Adipose tissue (tissue), 3 donors: ENCODE results near the gene KLF16. TPM values are rescaled to one million over a fixed set of nuclear protein-coding genes. Genes with fewer than 3 reads are reported as not detected.

ENCODE experiments used
- H3K27ac ChIP-seq: one replicate; pipeline ENCODE4 v1.5.1; 2013; ENCODE audit warnings: low read depth, low read length
- WGBS, 3 donors: extraction: QIAGEN DNeasy Blood & Tissue Kit; methylation state at CpG; one replicate each; pipeline ENCODE4 v1.1.7; 2013; 5-methylcytosine and 5-hydroxymethylcytosine counted together
- polyA plus RNA-seq, 3 donors: library from polyadenylated mRNA; stranded (reverse); fragments of 200-250 nt; gene quantifications; one replicate each; pipeline ENCODE4 v1.2.3, GENCODE V29; 2013
- donor health status: healthy with polysubstance abuse.
- donor health status: Bipolar disorder and iron deficiency.
- donor health status: healthy.

KLF16 gene
- polyA plus RNA-seq, 3 donors, result 3.7 to 14.4 (median 9.8) TPM

DNA sequence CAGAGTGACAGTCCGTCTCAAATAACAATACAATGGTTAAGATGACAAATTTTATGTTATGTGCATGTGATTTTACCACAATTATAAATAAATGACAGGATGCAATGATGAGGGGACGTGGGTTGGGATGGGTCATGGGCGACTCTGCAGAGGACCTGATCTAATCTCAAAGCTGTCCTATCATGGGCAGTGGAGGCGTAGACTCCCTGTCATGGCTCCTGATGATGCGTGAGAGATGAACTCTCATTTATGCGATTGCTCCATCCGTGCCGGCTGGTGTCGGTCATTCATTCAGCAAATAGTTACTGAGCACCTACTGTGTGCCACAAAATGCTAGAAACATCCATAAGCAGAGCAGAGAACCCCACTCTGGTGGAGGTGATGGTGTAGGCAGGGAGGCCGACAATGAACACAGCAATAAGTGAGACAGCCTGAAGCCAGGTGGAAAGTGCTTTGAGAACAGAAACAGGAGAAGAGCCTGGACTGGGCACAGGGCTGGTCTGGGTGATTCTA, 13.4 kb downstream of the KLF16 start:
- no peak overlapping the region for H3K27ac ChIP-seq

DNA sequence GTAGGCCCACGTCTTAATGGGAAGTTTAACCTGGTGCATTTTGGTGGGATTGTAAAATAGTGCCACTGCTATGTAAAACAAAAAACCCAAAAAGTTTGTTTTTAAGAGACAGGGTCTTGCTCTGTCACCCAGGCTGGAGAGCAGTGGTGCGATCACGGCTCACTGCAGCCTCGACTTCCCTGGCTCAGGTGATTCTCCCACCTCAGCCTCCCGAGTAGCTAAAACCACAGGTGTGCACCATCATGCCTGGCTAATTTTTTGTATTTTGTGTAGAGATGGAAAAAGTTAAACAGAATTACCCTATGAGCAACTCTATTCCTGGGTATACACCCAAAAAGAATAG, 14.3 kb downstream of the KLF16 start:
- no peak overlapping the region for H3K27ac ChIP-seq
- 54 to 59% (median 57%) methylated on average over 5 of the region's 5 CpGs for WGBS, 3 donors

More for the DNA sequence above, 13.4 kb downstream of the KLF16 start:
- 85 to 92% (median 90%) methylated on average over 10 of the region's 10 CpGs for whole genome bisulfite sequencing, 3 donors

DNA sequence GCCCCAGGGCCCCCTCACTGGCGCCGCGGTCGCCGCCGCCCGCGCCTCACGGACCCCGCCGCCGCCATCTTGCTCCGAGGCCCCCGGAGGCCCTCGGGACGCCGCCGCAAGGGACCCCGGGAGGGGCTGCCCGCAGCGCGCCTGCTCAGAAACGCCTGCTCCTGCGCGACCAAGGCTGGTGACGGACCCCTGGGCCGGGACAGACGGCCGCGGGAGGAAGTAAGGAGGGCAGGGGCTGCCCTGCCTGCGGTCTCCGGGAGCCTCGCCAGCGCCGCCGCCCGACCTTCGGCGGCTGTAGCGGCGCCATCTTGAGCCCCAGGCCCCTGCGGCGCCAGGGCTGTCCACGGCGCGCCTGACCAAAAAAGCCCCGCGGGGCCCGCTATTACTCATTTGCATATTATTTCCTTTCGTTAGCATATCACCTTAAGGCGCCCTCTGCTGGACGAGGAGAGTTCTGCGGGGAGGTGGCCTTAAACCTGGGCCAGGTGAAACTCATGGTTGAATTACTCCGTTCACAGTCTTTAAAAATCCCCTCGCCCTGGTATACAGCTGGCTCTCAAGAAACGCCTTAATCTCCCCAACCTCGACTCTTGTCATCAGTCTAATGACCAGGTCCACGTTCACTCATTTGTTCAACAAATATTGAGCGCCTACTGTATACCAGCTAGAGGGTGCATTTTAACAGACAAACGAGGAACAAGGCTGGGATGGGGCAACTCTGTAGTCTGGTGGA, 14.8 kb downstream of the KLF16 start, which contains the start of gene REXO1:
Gene REXO1, minus strand, starts transcription at position 85 of the 733 bp plus-strand sequence. CDS start 125 bp downstream, outside the sequence.
- 2 to 3% (median 2%) methylated on average over 55 to 60 of the region's 60 CpGs for WGBS, 3 donors
- H3K27ac ChIP-seq, result peak within 1 kb of the TSS; percentile 98

DNA sequence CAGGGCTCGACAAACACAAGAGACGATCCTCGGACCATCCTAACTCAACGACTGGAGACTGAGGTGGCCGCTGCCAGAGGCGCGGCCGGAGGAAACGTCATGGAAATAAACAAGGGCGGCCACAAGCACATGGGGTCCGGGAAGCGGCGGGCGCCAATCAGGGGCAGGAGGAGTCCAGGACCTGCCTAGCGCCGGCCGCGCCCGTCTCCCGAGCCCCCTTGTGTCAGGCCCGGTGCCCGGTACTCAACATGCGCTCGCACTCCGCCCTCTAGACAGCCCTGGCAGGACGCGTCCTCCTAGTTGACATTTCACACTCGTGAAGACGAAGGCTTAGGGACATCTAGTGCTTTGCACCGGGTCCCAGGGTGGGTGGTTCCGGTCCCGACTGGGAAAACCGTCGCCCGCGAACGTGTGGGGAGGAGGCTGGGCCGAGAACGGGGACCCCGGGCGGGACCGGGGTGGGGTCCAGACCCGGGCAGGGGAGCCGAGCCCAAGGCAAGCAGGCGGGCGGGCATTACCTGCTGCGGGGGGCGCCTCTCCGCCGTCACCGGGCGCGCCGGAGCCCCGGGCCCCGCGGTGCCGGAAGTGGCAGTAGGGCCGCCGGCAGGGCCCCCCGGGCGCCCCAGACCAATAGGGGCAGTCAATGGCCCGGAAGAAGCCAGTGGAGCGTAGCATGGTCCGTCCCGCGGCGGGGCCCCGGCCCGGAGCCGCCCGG, 15.5 kb downstream of the KLF16 start:
- H3K27ac ChIP-seq, result peak overlapping the region; percentile 98

DNA sequence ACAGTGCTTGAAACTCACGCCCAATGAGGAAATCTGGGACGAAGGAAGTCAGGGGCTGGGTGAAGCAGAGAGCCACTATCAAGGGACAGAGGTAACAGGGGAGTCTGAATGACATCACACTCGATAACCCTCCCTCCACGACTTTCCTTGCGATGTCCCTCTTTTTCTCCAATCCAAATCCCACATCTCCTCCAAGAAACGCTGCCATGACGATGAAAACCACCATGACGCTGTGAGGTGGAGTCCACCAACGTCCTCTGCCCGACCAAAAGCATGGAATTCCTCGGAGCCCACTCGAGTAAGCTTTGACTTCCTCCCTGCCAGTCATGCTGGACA, 16.1 kb downstream of the KLF16 start:
- WGBS, 3 donors, result 4 to 6% (median 5%) methylated on average over 12 of the region's 12 CpGs
- H3K27ac ChIP-seq, result no peak overlapping the region

More for the DNA sequence above, 15.5 kb downstream of the KLF16 start:
- WGBS, 3 donors, result 0% methylated on average over 61 to 72 of the region's 72 CpGs

DNA sequence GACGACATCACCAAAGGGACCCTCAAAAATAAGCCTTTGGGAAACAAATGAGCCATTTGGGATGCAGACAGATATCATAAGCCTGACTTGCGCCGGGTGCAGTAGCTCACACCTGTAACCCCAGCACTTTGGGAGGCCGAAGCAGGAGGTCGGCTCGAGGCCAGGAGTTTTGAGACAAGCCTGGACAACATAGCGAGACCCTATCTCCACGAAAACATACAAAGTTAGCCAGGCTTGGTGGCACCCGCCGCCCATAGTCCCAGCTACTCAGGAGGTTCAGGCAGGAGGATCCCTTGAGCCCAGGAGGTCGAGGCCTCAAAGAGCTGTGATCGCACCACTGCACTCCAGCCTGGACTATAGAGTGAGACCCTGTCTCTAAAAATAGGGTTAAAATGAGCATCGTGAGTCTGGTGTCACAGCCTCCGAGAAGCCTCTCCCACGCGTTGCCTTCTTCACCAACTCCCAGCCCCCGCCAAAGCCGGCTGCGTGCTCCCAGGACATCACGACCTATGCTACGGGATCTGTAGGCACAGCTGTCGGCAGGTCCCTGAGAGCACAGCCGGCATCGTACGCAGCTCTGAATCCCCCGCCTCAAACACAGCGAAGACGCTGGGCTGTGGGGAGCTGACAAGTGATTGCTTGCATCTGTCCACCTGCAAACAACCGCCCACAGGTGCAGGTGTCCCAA, 16.7 kb downstream of the KLF16 start:
- no peak overlapping the region for H3K27ac ChIP-seq
- 48 to 77% (median 77%) methylated on average over 29 of the region's 29 CpGs for WGBS, 3 donors

DNA sequence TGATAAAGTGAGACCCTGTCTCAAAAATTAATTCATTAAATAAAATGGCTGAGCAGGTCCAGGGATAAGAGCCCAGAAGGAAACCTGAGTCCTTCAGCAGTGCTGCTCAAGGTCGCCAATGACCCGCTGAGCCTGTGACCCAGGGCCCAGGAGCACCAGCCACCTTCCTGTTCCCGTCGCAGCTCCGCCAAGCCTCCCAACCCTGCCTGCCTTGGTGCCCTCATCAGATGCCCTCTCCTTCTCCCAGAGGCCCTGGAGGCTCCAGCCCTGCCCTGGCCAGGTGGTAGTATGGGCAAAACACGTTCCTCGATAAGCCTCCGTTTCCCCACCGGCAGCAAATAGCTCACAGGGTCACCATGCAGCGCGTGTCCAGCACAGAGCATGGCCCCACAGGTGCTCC, 17.7 kb downstream of the KLF16 start:
- 74 to 88% (median 87%) methylated on average over 11 of the region's 11 CpGs for WGBS, 3 donors
- no peak overlapping the region for H3K27ac ChIP-seq

DNA sequence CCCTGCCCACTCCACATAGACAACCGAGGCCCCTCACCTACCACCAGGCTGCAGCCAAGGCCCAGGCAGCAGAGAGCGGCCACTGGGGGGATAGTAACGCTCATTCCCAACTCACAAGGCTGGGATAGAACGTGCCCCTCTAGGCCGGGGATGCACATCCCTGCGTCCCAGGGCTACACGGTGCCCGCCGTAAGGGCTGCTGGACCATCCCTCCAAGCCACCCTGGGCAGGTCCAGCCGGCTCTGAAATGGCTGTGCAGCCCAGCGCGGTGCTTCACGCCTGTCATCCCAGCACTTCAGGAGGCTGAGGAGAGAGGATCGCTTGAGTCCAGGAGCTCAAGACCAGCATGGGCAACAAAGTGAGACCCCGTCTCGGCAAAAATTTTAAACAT, 18.3 kb downstream of the KLF16 start:
- no peak overlapping the region for H3K27ac ChIP-seq
- 83 to 90% (median 87%) methylated on average over 10 to 16 of the region's 16 CpGs for WGBS, 3 donors

DNA sequence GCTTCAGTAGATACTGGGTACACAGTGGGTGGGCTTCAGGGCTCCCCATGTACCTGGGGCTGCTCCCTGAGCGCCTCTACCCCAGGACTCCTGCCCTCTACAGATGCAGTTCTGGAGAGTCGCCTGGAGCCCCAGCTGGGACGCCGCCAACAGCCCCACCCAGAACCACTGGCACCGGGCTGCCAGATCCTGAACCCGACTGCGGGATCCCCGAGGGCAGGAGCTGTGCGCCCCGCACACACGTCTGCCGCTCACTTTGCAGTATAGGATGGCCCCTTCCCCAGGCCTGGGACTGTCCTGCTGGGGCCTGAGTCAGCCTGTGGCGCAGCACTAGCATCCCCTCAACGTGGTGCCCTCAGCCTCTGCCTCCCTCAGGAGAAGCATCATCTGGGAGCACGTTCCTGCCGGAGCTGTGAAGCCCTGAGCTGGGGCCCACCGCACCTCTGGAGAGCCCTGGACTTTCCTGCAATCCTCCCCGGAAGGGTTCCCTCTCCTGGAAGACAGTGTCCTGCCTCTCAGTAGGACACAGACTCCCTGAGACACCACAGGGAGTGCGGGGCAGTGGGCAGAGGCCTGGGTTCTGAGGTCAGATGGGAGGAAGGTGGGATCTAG, 18.8 kb downstream of the KLF16 start:
- H3K27ac ChIP-seq, result no peak overlapping the region
- 70 to 78% (median 76%) methylated on average over 19 of the region's 19 CpGs for WGBS, 3 donors

DNA sequence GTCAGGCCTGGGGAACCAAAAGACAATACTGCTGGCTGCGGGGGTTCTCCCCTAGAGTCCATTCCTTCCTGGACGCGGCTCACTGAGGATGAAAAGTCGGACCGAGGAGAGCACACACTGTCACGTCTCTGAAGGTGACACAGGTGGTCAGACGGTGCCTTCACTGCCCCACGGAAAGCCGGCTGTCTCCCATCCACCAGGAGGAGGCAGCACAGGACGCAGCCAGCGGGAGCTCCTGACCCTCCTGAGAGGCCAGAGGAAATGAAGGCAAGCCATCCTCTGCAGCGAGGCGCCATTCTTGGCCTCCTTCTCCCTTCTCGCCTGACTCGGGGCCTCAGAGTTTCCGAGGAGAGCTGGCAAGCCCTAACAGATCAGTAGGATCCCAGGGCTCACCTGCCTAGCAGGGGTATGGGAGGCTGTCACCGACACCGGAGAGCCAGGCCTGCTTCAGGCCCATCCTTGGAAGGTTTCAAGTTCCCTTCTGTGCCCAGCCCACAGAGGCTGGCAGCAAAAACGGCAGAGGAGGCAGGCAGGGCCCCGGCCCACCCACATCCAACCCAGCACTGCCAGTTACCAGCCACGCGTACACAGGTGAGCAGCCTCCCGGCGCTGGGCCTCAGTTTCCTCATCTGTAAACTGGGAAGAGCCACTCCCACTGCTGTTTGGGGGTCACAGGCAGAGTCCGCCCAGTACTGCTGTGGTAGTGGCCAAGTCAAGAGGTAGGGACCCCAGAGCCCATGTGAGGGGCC, 19.6 kb downstream of the KLF16 start:
- 75 to 77% (median 76%) methylated on average over 22 to 25 of the region's 25 CpGs for WGBS, 3 donors
- no peak overlapping the region for H3K27ac ChIP-seq

DNA sequence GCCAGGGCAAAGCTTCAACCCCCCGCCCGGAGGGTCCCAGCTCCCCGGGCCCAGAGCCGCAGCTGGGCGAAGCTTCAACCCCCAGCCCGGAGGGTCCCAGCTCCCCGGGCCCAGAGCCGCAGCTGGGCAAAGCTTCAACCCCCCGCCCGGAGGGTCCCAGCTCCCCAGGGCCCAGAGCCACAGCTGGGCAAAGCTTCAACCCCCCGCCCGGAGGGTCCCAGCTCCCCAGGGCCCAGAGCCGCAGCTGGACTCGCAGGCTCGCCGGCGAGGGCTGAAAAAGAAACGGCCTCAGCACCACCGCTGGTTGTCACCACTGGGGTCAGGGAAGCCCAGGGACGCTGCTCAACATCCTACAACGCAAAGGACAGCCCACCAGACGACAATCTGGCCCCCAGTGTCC, 20.3 kb downstream of the KLF16 start:
- H3K27ac ChIP-seq, result no peak overlapping the region
- 82 to 91% (median 84%) methylated on average over 22 of the region's 22 CpGs for WGBS, 3 donors

DNA sequence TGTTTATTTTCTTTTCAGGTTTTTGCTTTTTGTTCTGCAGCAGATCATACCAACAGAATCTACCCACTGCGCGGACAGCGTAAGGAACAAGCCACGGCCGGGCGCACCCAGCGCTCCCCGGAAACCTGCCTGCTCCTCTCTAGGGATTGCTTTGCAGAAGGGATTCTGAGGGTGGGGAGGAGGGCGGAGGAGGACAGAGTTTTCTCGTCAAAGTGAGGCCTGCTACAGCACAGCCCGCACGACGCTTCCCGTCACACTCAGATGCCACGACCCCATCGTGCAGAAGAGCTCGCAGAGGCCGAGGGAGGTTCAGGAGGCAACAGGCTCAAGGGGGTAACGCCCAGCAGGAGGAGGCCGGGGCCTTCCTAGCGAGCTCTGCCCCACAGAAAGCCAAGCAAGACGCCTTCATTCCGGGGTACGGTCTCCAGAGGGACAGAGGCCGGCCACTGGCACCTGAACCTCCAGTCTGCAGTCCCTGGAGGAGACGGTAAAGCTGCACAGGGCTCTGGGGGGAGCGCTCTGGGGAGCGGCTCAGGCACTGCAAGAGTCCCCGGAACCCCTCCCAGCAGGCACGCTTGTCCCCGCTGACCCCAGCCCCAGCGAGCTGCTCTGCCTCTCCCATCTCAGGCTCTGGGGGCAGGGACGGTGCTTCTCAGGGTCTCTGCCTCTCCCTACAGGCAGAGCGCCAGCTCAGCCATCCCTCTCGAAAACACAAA, 22.0 kb downstream of the KLF16 start:
- H3K27ac ChIP-seq, result no peak overlapping the region
- WGBS, 3 donors, result 59 to 82% (median 65%) methylated on average over 35 of the region's 35 CpGs

DNA sequence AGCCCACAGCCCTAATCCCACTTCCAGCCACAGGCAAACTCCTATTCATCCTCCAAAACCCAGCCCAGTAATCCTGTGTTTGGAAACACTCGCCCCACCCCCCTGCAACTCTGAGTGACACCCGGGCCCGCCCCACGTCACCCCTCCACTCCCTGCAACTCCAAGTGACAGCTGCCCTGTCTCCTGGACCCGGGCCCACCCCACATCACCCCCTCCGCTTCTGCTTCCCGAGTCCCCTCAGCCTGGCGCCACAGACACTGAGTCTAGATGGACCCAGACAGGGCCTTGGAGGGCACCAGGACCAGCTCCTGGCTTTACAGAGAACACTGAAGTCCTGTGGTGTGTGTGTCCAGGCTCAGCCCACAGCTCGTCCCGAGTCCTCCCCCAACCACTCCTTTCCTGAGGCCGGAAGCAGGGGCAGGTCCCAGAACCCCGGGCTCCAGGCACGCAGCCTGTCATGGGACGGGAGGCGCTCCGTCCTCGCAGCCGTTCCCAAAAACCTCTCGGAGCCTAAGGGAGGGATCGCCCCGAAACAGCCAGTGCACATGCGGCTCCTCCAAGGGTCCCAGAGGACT, 22.8 kb downstream of the KLF16 start:
- no peak overlapping the region for H3K27ac ChIP-seq
- WGBS, 3 donors, result 44 to 73% (median 51%) methylated on average over 22 of the region's 22 CpGs

DNA sequence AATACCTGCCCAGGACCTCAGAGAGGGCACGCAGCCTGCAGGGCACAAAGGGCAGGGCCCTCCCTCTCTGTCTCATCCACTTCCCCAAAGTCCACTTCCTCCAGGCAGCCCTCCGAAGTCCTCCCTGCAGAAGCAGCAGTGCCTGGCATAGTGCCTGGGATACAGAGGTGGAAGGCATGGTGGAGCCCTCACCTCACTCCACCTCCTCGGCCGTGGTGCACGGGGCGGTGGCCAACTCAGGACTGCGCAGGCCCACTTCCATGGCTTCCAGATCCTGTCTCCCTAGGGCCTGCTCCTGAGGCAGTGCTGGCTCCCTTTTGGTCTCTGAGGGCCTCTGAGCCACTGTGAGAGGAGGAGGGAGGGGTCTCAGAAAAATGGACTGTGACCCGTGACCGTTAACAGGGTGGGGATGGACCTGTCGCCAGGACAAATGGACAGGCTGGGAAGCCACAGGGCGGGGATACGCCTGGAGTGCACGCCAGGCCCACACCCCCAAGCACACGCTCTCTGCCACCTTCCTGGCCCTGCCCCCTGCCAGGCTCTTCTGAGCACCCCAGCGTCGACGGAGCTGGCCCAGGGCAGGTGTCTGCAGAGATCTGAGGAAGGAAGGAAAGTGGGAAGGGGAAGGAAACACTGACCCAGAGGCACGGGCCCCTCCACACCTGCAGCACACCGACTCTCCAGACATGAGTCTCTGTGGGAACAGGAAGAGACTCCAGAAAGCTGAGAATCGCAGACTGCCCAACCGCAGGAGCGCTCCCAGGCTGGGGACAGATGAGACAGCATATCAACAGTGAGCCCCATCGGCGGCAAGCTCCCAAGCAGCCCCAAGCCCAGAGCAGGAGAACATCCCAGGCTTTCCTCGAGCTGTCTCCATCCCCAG, 23.5 kb downstream of the KLF16 start:
- WGBS, 3 donors, result 53 to 78% (median 66%) methylated on average over 25 of the region's 25 CpGs
- H3K27ac ChIP-seq, result no peak overlapping the region

DNA sequence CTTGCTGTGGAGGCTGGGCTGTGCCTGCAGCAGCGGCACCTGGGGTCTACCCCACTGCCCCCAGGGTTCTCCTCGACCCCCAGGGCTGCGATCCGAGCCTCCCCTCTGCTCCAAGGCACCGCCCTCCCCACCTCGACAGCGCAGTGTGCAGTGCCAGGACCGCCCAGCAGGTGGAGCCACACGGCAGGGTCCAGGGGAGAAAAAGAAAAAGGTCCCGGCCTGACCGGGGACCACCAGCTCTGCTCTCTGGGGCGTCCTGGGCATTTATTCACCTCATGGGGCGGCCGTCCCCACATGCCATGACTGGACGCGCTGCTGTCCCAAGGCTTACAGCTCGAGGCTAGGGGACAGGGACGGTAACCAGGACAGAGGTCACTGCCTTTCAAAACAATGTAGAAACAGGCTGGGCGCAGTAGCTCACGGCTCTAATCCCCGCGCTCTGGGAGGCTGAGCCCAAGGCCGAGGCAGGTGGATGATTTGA, 25.7 kb downstream of the KLF16 start:
- H3K27ac ChIP-seq, result no peak overlapping the region
- WGBS, 3 donors, result 24 to 38% (median 33%) methylated on average over 21 to 23 of the region's 23 CpGs

DNA sequence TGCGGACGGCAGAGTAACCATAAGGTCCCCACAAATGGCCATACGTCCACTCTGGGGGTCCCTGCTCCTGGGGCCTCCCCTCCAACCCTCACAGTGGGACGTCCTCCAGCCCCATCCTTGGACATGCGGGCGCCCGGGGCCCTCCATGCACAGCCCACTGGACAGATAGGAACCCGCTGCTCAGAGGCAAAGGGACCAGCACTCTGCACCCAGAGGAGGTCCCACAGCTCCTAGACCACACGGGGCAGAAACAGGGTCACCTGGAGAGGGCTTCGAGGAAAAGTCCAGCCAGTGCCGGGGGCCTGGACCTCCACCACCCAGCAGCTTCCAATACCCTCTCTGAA, 26.2 kb downstream of the KLF16 start:
- 73 to 77% (median 77%) methylated on average over 11 of the region's 11 CpGs for WGBS, 3 donors
- H3K27ac ChIP-seq, result no peak overlapping the region
